CD4-positive, alpha-beta memory T cell (primary cell): ENCODE results near the gene SLC16A10. TPM values are rescaled to one million over a fixed set of nuclear protein-coding genes. Genes with fewer than 3 reads are reported as not detected.
"Not testable (repeated sequence)": the region's sequence is repeated elsewhere in the genome, so short reads cannot be mapped to it uniquely, and the experiment has no call there.

ENCODE experiments used
- CTCF ChIA-PET: fragments of 350-600 bp; sonication (Branson Sonifier 250); formaldehyde crosslinking; loops from one replicate; lab custom pipeline; 2021; ENCODE audit warnings: inconsistent platforms; ENCODE audit not compliant: partially characterized antibody; lab: Charles Lee
- POLR2A ChIA-PET: fragments of 350-600 bp; sonication (Branson Sonifier 250); formaldehyde crosslinking; loops from one replicate; lab custom pipeline; 2021; ENCODE audit not compliant: partially characterized antibody; lab: Charles Lee
- DNase-seq, 5 donors: peaks; one replicate each; pipeline versions ENCODE4 v3.0.0 to v3.0.0-alpha.2; 2020 to 2022; ENCODE audit warnings: mixed read lengths in 1 of 5
- H3K27ac ChIP-seq: one replicate; pipeline ENCODE4 v1.7.0; 2013; ENCODE audit warnings: low read depth, low read length
- H3K27me3 ChIP-seq: 2 replicates; pipeline ENCODE4 v1.7.0; 2013; ENCODE audit warnings: mild to moderate bottlenecking, low read length, moderate library complexity; ENCODE audit not compliant: insufficient read depth
- H3K36me3 ChIP-seq: 2 replicates; pipeline ENCODE4 v1.7.0; 2013; ENCODE audit warnings: mild to moderate bottlenecking, low read length, moderate library complexity; ENCODE audit not compliant: insufficient read depth
- H3K4me1 ChIP-seq: 2 replicates; pipeline ENCODE4 v1.7.0; 2013; ENCODE audit warnings: mild to moderate bottlenecking, low read length, moderate library complexity; ENCODE audit not compliant: insufficient read depth
- H3K4me3 ChIP-seq, 2 donors: one replicate each; pipeline ENCODE4 v1.7.0; 2013; ENCODE audit warnings: low read length in 2 of 2, mild to moderate bottlenecking in 1 of 2
- H3K9me3 ChIP-seq, 2 donors: one replicate each; pipeline ENCODE4 v1.7.0; 2013; ENCODE audit warnings: low read length in 2 of 2, control low read depth in 1 of 2; ENCODE audit not compliant: control insufficient read depth in 1 of 2
- H3K27ac Mint-ChIP-seq, 7 donors: one replicate each; pipeline ENCODE4 v1.8.0; 2020 to 2021; ENCODE audit warnings: mixed read lengths in 7 of 7, mild to moderate bottlenecking in 6 of 7, inconsistent platforms in 3 of 7, moderate library complexity in 3 of 7
- H3K27me3 Mint-ChIP-seq, 2 donors: one replicate each; pipeline ENCODE4 v1.8.0; 2020 to 2021; ENCODE audit warnings: mixed read lengths in 2 of 2
- H3K36me3 Mint-ChIP-seq, 2 donors: one replicate each; pipeline ENCODE4 v1.8.0; 2020 to 2021; ENCODE audit warnings: mixed read lengths in 2 of 2, inconsistent platforms in 1 of 2, mild to moderate bottlenecking in 1 of 2
- H3K4me1 Mint-ChIP-seq, 4 donors: one replicate each; pipeline ENCODE4 v1.8.0; 2020 to 2021; ENCODE audit warnings: mixed read lengths in 4 of 4, mild to moderate bottlenecking in 1 of 4
- H3K4me3 Mint-ChIP-seq, 8 donors: one replicate each; pipeline ENCODE4 v1.8.0; 2020 to 2021; ENCODE audit warnings: mixed read lengths in 8 of 8, mild to moderate bottlenecking in 7 of 8, moderate library complexity in 6 of 8, inconsistent platforms in 3 of 8
- H3K9me3 Mint-ChIP-seq, 8 donors: one replicate each; pipeline ENCODE4 v1.8.0; 2020 to 2021; ENCODE audit warnings: mixed read lengths in 8 of 8, mild to moderate bottlenecking in 5 of 8, inconsistent platforms in 3 of 8, moderate library complexity in 1 of 8
- intact Hi-C: fragments of 100-400 bp; cut with micrococcal nuclease; formaldehyde crosslinking; loops from one replicate; pipeline ENCODE4 v1.15.1; 2023
- polyA plus RNA-seq, 2 donors: library from polyadenylated mRNA; unstranded; fragments of 300-500 nt; fragmentation: Illumina TruSeq; gene quantifications; one replicate each; pipeline ENCODE4 v1.2.3, GENCODE V29; 2021
- total RNA-seq, 2 experiments: library from RNA; stranded (reverse); gene quantifications; one replicate each; pipeline ENCODE4 v1.2.3, GENCODE V29; 2021

SLC16A10 gene
- total and polyA plus RNA-seq, 4 experiments from 2014 or later, result 5.6 to 11.2 (median 8.7) TPM

DNA sequence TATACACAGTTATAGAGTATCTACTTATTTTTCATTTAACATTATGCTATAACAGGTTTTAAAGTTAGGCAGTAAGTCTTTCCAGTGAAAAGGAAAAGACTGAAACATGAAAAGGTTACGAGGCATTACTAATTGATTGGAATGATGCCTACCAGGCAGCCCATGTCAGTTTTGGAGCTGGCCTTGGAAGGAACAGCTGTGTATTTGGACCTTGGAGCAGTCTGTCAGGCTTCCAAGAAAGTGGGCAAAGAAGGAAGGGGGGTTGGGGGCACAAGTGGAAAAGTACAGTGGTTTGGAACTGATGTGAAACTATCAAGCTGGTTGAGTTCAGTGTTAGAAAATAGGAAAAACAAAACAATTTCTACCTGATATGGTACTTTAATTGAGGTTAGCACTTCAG lies 41.7 kb downstream of the SLC16A10 start:
- Histone ChIP-seq H3K9me3 (no peaks in the 10 kb centered on the region), H3K4me3 (no peak overlapping the region), H3K27ac (no peak overlapping the region), H3K27me3 (no peaks in the 10 kb centered on the region), H3K4me1 (no peaks in the 10 kb centered on the region), H3K36me3 (no peaks in the 10 kb centered on the region)
- Mint-ChIP-seq H3K4me1 (no peaks in the 10 kb centered on the region), H3K27me3 (peaks cover 0 to 1% of the 10 kb centered on the region in 2 donors), H3K36me3 (peaks cover 0 to 5% of the 10 kb centered on the region in 2 donors), H3K4me3 (no peak overlapping the region), H3K27ac (no peak overlapping the region), H3K9me3 (no peaks in the 10 kb centered on the region)
- DNase-seq, result no peak
- CTCF ChIA-PET, result interaction anchor here (1.0 to 1.5 kb wide), 2 partner anchors 11 to 118 kb away, joined by 3 to 5 read pairs; no protein-coding TSS in a partner anchor
- intact Hi-C loops, result no loop called here
- POLR2A ChIA-PET, result no interaction called here

DNA sequence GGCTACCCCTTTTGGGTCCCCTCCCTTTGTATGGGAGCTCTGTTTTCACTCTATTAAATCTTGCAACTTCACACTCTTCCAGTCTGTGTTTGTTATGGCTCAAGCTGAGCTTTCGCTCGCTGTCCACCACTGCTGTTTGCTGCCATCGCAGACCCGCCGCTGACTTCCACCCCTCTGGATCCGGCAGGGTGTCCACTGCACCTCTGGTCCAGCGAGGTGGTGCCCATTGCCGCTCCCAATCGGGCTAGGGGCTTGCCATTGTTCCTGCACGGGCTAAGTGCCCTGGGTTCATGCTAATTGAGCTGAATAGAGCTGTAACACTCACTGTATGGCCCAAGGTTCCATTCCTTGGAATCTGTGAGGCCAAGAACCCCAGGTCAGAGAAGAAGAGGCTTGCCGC lies 43.7 kb downstream of the SLC16A10 start:
- H3K4me3 Mint-ChIP-seq, H3K4me1 Mint-ChIP-seq, DNase-seq, H3K4me3 ChIP-seq, H3K9me3 Mint-ChIP-seq, H3K27ac ChIP-seq, intact Hi-C loops, H3K9me3 ChIP-seq, H3K36me3 Mint-ChIP-seq, H3K4me1 ChIP-seq, CTCF ChIA-PET, H3K27me3 Mint-ChIP-seq, H3K27me3 ChIP-seq, POLR2A ChIA-PET, H3K36me3 ChIP-seq, H3K27ac Mint-ChIP-seq: not testable (repeated sequence)

- POLR2A ChIA-PET, CTCF ChIA-PET, H3K4me3 ChIP-seq, intact Hi-C loops, H3K4me1 ChIP-seq, H3K27ac Mint-ChIP-seq, H3K36me3 Mint-ChIP-seq, H3K27me3 ChIP-seq, H3K4me1 Mint-ChIP-seq, H3K27ac ChIP-seq, H3K9me3 Mint-ChIP-seq, H3K27me3 Mint-ChIP-seq, H3K4me3 Mint-ChIP-seq, DNase-seq, H3K36me3 ChIP-seq, H3K9me3 ChIP-seq: not testable (repeated sequence)
Observed at GRCh38 chr6:111132669-111133068, 45.4 kb downstream of the SLC16A10 start.

- CTCF ChIA-PET, H3K27me3 Mint-ChIP-seq, POLR2A ChIA-PET, H3K9me3 Mint-ChIP-seq, H3K4me3 Mint-ChIP-seq, intact Hi-C loops, H3K27ac ChIP-seq, H3K4me1 Mint-ChIP-seq, H3K36me3 ChIP-seq, H3K9me3 ChIP-seq, DNase-seq, H3K4me3 ChIP-seq, H3K4me1 ChIP-seq, H3K27ac Mint-ChIP-seq, H3K27me3 ChIP-seq: not testable (repeated sequence)
- peaks cover 0 to 13% of the 10 kb centered on the region in 2 donors for H3K36me3 Mint-ChIP-seq
Observed at GRCh38 chr6:111134236-111134869, 47.0 kb downstream of the SLC16A10 start.

DNA sequence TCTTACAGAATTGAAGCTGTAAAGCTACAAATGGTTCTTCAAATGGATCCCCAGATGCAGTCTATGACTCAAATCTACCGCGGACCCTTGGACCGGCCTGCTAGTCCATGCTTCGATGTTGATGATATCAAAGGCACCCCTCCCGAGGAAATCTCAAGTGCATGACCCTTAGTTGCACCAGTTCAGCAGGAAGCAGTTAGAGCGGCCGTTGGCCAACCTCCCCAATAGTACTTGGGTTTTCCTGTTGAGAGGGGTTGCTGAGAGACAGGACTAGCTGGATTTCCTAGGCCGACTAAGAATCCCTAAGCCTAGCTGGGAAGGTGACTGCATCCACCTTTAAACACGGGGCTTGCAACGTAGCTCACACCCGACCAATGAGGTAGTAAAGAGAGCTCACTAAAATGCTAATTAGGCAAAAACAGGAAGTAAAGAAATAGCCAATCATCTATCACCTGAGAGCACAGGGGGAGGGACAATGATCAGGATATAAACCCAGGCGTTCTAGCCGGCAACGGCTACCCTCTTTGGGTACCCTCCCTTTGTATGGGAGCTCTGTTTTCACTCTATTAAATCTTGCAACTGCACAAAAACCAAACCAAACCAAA lies 50.3 kb downstream of the SLC16A10 start:
- H3K4me1 ChIP-seq, intact Hi-C loops, DNase-seq, H3K27me3 Mint-ChIP-seq, H3K4me3 ChIP-seq, H3K27me3 ChIP-seq, H3K9me3 ChIP-seq, H3K9me3 Mint-ChIP-seq, POLR2A ChIA-PET, H3K4me3 Mint-ChIP-seq, CTCF ChIA-PET, H3K27ac ChIP-seq, H3K36me3 ChIP-seq, H3K27ac Mint-ChIP-seq, H3K4me1 Mint-ChIP-seq: not testable (repeated sequence)
- H3K36me3 Mint-ChIP-seq, result peaks cover 0 to 14% of the 10 kb centered on the region in 2 donors

DNA sequence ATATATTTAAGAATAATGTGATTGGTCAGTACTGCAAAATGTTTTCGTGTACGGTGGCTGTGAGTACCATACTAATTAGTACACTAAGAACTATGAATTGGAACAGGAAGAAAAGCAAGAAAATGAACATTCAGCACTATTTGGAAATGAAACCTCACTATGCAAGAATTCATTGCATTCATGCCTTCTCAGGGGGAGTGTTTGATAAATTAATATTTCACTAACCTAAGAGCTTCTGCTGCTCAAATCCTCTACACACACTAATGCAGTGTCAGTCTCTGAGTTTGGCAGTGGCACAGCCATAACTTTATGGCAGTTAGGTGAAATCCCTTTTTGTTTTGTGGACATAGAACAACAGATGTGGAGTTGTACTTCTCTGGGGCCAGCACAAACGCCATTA lies 60.1 kb downstream of the SLC16A10 start:
- H3K9me3 Mint-ChIP-seq, result peaks cover 0 to 3% (median 0%) of the 10 kb centered on the region in 8 donors
- Histone ChIP-seq H3K4me1 (no peaks in the 10 kb centered on the region), H3K27me3 (no peaks in the 10 kb centered on the region), H3K4me3 (no peak overlapping the region), H3K9me3 (no peaks in the 10 kb centered on the region), H3K27ac (no peak overlapping the region), H3K36me3 (no peaks in the 10 kb centered on the region)
- ChIA-PET CTCF (no interaction called here), POLR2A (no interaction called here)
- no peaks in the 10 kb centered on the region for H3K27me3 Mint-ChIP-seq
- H3K4me3 Mint-ChIP-seq, result no peak overlapping the region
- intact Hi-C loops, result no loop called here
- H3K4me1 Mint-ChIP-seq, result peaks cover 0 to 3% (median 0%) of the 10 kb centered on the region in 4 donors
- H3K27ac Mint-ChIP-seq, result peak overlapping the region in 1 of 7 donors; percentile 15
- no peak for DNase-seq
- peaks cover 0 to 6% of the 10 kb centered on the region in 2 donors for H3K36me3 Mint-ChIP-seq

- CTCF ChIA-PET, result no interaction called here
- Mint-ChIP-seq H3K36me3 (peaks cover 0 to 6% of the 10 kb centered on the region in 2 donors), H3K27me3 (no peaks in the 10 kb centered on the region), H3K27ac (no peak overlapping the region), H3K4me3 (no peak overlapping the region), H3K9me3 (peaks cover 0 to 3% (median 0%) of the 10 kb centered on the region in 8 donors), H3K4me1 (peaks cover 0 to 4% (median 2%) of the 10 kb centered on the region in 4 donors)
- H3K27me3 ChIP-seq, result no peaks in the 10 kb centered on the region
- DNase-seq, result no peak
- no peak overlapping the region for H3K4me3 ChIP-seq
- POLR2A ChIA-PET, result no interaction called here
- H3K9me3 ChIP-seq, result no peaks in the 10 kb centered on the region
- H3K36me3 ChIP-seq, result no peaks in the 10 kb centered on the region
- H3K4me1 ChIP-seq, result no peaks in the 10 kb centered on the region
- intact Hi-C loops, result no loop called here
- no peak overlapping the region for H3K27ac ChIP-seq
Observed at GRCh38 chr6:111148110-111148509, 60.8 kb downstream of the SLC16A10 start.
